HG02943 (cell line): ENCODE data around the gene WARS2.

Experiments
- ATAC-seq: cut with Tn5 transposase; IDR thresholded peaks from one replicate; pipeline ENCODE4 v1.9.1; 2021; ENCODE audit warnings: mild to moderate bottlenecking, low read depth, moderate library complexity; ENCODE audit not compliant: unreplicated experiment

Gene WARS2

GRCh38 chr1:118986555-118987467 is 153.6 kb downstream of the WARS2 start:
- no peak for ATAC-seq

DNA sequence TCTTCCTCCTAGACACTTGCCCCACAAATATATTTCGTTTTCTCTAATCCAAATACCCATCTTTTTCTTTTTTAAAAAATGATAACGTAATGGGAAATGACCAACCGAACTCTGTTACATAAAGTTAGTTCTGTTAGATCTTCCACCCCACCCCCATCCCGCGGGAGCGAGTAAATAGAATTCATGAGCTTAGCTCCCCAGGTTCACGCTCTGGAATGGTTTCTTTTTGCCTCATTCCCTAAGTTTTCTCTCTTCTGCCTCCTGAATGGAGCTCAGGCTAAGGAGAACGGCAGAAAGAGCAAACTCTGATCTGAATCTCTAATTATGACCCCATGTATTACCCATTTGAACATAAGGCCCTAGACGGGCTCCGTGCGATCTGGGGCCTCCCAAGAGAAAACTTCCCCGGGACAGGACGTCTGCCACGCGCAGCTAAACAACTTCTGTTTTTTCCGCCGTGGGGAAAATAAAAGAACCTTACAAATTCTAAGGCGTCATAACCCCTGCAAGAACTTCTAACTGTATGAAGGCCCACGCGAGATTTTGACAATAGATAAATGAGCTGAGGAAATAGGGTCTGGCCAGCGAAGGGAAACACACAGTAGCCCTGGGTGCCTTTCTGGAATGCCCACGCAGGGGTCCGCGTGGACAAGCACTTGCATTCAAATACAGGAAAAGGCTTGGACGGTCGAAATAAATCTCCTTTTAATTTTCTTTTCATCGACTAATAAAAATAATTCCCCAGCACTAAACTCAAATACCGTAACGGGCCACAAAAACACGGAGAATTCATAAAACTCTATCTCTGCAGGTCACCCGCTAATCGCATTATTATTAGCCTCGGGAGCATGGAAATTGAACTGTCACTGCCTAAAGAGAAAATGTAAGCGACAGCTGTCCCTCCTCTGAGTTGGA is 154.6 kb downstream of the WARS2 start:
- ATAC-seq = no peak

GRCh38 chr1:118984722-118985639 is 155.5 kb downstream of the WARS2 start:
- ATAC-seq = no peak

DNA sequence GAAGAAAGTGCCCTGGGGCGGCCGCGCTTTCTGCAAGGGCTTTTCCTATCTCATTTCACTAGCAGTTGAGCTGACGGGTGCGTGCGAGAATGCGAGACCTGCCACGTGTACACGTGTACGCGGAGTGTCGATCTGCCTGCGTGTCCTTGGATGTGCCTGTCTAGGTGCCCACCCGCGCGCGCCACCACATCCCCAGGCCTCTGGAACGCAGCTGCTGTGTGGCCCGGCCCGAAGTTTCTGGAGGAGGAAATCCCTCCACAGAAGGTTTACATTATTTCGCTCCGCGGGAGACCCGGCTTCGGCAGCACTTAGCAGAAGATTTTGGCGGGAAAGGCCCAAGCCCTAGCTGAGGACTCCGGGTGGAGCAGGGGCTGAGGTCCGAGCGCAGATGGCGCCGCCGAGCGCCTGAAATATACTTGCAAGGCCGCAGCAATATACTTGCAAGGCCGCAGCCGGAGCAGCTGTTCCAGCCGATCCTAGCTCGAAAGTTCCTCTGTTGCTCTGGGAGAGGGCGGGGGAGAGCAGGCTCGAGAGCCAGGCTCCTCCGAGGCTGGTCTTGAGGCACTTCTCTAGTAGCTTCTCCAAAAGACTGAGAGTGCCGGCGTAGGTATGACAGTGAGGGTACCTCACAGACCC is 156.2 kb downstream of the WARS2 start:
- no peak for ATAC-seq

DNA sequence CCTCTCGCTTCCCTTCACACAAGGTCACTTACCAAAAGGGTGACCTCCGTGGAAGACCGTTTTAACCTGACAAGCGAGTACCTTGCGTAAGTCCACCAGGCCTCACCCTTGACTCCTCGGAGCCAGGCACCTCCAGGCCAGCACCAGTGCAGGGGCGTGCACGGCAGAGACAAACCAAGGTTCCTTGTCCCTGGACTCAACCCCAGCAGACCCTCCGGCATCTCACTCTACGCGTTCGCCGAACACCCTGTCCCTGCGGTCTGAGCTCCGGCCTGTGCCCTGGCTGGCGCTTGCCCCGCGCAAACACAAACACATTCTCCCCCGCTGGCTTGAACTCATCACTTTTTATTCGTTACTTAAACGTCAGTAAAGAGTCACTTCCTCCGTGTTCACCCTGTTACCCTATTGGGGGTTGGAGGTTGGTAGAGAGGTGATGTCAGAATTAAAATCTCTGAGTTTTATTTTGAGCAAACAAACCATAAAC is 156.9 kb downstream of the WARS2 start:
- ATAC-seq = no peak

DNA sequence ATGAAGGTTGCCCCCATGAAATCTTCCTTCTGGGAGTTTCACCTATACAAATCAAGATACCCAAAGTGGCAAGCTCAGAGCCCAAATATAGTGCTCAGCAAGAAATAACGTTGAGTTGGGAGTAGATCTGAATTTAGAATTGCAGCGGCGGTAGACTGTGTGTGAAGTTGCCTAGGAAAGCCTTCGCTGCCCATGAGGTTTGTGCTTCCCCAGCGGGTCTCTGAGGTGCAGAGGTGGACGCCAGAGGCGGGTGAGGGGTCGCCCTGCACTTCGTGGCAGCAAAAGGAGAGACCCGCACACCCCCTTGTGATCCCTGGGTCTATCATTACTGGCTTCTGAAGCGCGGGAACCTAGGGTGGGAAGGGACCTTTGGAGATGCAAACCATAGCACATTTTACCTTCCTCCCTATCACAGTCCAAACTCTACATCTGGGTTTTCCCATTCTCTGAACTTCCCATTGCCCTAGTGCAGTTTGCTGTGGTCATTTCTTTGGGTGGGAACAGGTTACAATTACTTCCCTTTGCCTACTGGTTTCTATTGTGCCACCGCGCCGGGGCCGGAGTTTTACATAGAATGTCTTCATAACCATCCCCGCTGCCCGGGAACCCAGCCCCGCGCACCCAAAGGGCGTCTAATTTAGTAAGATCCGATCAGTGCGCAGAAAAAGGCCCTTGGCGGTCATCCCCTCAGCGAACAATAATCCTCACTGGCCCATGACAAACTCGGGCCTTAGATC is 157.5 kb downstream of the WARS2 start:
- ATAC-seq = no peak

- no peak for ATAC-seq
Measured at GRCh38 chr1:118982266-118982665, 158.2 kb downstream of the WARS2 start.

GRCh38 chr1:118981436-118981835 is 159.0 kb downstream of the WARS2 start:
- ATAC-seq = no peak
